HepG2 (cell line): ENCODE data around the gene NPAS2. TPM values are rescaled to one million over a fixed set of nuclear protein-coding genes. Genes with fewer than 3 reads are reported as not detected.
A peak's percentile ranks its signal among the peaks of the same experiment; 100 is the strongest.

ENCODE experiments used
- EED ChIP-seq: sonication (generic); formaldehyde crosslinking; IDR thresholded peaks from 2 replicates; pipeline ENCODE4 v1.5.0; 2020; ENCODE audit warnings: mild to moderate bottlenecking, missing genetic modification reagents
- ELF4 ChIP-seq: sonication (generic); formaldehyde crosslinking; IDR thresholded peaks from 2 replicates; pipeline ENCODE4 v1.5.0; 2020; ENCODE audit warnings: missing genetic modification reagents, mild to moderate bottlenecking, moderate library complexity, borderline replicate concordance
- GRHL1 ChIP-seq: sonication (generic); formaldehyde crosslinking; conservative IDR thresholded peaks from 2 replicates; pipeline ENCODE4 v1.8.0; 2022; ENCODE audit warnings: missing genetic modification reagents
- HDAC6 ChIP-seq: fragments of 200-600 bp; sonication (generic); IDR thresholded peaks from 2 replicates; pipeline ENCODE4 v1.7.0; 2017; ENCODE audit warnings: mild to moderate bottlenecking, antibody characterized with exemption, low read length, low read depth
- KMT2A ChIP-seq: sonication (generic); formaldehyde crosslinking; IDR thresholded peaks from 2 replicates; pipeline ENCODE4 v1.4.0; 2020; ENCODE audit warnings: missing genetic modification reagents
- NFATC3 ChIP-seq: sonication (generic); formaldehyde crosslinking; IDR thresholded peaks from 2 replicates; pipeline ENCODE4 v1.5.1; 2020; ENCODE audit warnings: mild to moderate bottlenecking, missing genetic modification reagents
- NFYC ChIP-seq: IDR thresholded peaks from 2 replicates; pipeline ENCODE4 v1.6.1; 2016; ENCODE audit warnings: missing genetic modification reagents, missing compliant biosample characterization
- RBFOX2 ChIP-seq: fragments of 200-400 bp; formaldehyde crosslinking; IDR thresholded peaks from 2 replicates; pipeline ENCODE4 v1.6.1; 2017; ENCODE audit warnings: low read depth, mild to moderate bottlenecking, low read length
- RBM39 ChIP-seq: fragments of 200-400 bp; formaldehyde crosslinking; IDR thresholded peaks from one replicate; pipeline ENCODE4 v1.6.1; 2018; ENCODE audit warnings: antibody characterized with exemption, mild to moderate bottlenecking, low read depth, low read length; ENCODE audit not compliant: poor library complexity, severe bottlenecking
- SCMH1 ChIP-seq: sonication (generic); formaldehyde crosslinking; IDR thresholded peaks from 2 replicates; pipeline ENCODE4 v1.9.0; 2021; ENCODE audit warnings: missing genetic modification reagents, mild to moderate bottlenecking, borderline replicate concordance
- SIN3B ChIP-seq: fragments of 150-350 bp; IDR thresholded peaks from 2 replicates; pipeline ENCODE4 v1.6.1; 2014; ENCODE audit warnings: low read length
- TRIM24 ChIP-seq: sonication (generic); formaldehyde crosslinking; IDR thresholded peaks from 2 replicates; pipeline ENCODE4 v1.8.0; 2022; ENCODE audit warnings: mild to moderate bottlenecking, missing genetic modification reagents
- ZNF281 ChIP-seq: sonication (generic); formaldehyde crosslinking; IDR thresholded peaks from 2 replicates; pipeline ENCODE4 v1.4.0; 2020; ENCODE audit warnings: missing genetic modification reagents, borderline replicate concordance
- ZNF317 ChIP-seq: sonication (generic); formaldehyde crosslinking; IDR thresholded peaks from 2 replicates; pipeline ENCODE4 v1.5.0; 2020; ENCODE audit warnings: mild to moderate bottlenecking, missing genetic modification reagents
- ZNF784 ChIP-seq: sonication (generic); formaldehyde crosslinking; IDR thresholded peaks from 2 replicates; pipeline ENCODE4 v1.5.1; 2020; ENCODE audit warnings: missing genetic modification reagents, mild to moderate bottlenecking, borderline replicate concordance
- ZNF788 ChIP-seq: sonication (generic); formaldehyde crosslinking; IDR thresholded peaks from 2 replicates; pipeline ENCODE4 v1.5.0; 2020; ENCODE audit warnings: mild to moderate bottlenecking, missing genetic modification reagents, borderline replicate concordance
- polyA plus RNA-seq, 8 experiments: library from polyadenylated mRNA; depleted of rRNA in 3 of 8; stranded (reverse) in 7 of 8; unstranded in 1 of 8; fragments of >200 nt; fragmentation: Illumina TruSeq in 4 of 8; extraction: Trizol in 4 of 8; gene quantifications; 2 replicates each; pipeline versions ENCODE4 v1.2.1 to v1.2.3, GENCODE V29; 2011 to 2016; ENCODE audit warnings: low read depth in 4 of 8, missing spikeins in 1 of 8, mixed read lengths in 1 of 8; ENCODE audit not compliant: insufficient read depth in 1 of 8
- total RNA-seq, 5 experiments: library from RNA; depleted of rRNA; stranded (reverse); fragments of >200 nt; fragmentation: Illumina TruSeq; extraction: Trizol; gene quantifications; 2 replicates each; pipeline ENCODE4 v1.2.3, GENCODE V29; 2016; ENCODE audit warnings: low read depth in 1 of 5
- TF ChIP-seq, protein P1 (sequence below): sonication (generic); formaldehyde crosslinking; IDR thresholded peaks from 2 replicates; pipeline ENCODE4 v1.4.0; 2020; ENCODE audit warnings: missing genetic modification reagents
- TF ChIP-seq, protein P2 (sequence below): sonication (generic); formaldehyde crosslinking; IDR thresholded peaks from 2 replicates; pipeline ENCODE4 v1.5.0; 2020; ENCODE audit warnings: missing genetic modification reagents

NPAS2 gene
- total and polyA plus RNA-seq, 2 of the 13 experiments (the other 11 are each of a cell fraction or from before 2014, with no cell fraction given): 14.8 to 37.5 TPM

DNA sequence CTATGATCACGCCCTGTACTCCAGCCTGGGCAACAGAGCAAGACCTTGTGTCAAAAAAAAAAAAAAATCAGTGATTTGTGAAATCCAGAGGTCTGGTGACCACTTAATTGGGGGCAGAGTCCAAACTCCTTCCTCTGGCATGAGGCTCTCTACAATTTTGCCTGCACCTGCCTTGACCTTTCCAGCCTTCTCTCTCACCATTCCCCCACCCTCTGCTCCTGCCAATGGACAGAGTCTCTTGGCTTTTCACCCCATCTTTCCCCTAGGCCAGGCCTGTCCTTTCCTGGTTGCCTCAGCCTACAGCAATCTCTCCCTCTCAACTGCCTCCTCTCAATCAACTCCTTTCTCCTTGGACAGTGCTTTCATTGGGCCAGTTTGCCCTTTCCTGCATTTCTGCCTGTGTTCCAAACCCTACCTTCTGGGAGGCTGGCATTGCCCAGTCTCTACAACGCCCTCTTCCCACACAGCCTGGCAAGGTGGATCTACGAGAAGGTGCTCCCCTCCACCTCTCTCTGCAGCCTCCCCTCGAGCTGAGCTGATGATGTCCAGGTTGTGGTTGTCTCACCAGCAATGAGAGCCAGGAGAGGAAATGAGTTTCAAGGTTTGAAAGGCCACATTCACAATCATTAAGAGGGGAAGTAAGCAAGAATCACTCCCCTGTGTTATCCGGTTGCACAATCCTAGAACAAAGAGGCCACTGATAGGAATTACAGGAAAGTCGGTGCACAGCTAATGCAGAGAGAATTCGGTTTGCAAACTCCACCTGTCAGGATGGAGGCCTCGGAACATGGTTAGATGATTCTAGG lies 39.5 kb upstream of the NPAS2 start (continued):
- TF ChIP-seq ZNF281 (CRISPR knock-in tag): peak; percentile 69; the same call in 1 of the 2 replicates
- TF ChIP-seq SIN3B: no peak
- TF ChIP-seq SCMH1 (CRISPR knock-in tag): no peak
- TF ChIP-seq ZNF317 (CRISPR knock-in tag): peak; percentile 89
- TF ChIP-seq RBM39: peak; percentile 37
- TF ChIP-seq ZNF788: peak; percentile 69; the same call in 1 of the 2 replicates
- TF ChIP-seq EED (CRISPR knock-in tag): no peak; the same call in 1 of the 2 replicates
- TF ChIP-seq, protein P1, sequence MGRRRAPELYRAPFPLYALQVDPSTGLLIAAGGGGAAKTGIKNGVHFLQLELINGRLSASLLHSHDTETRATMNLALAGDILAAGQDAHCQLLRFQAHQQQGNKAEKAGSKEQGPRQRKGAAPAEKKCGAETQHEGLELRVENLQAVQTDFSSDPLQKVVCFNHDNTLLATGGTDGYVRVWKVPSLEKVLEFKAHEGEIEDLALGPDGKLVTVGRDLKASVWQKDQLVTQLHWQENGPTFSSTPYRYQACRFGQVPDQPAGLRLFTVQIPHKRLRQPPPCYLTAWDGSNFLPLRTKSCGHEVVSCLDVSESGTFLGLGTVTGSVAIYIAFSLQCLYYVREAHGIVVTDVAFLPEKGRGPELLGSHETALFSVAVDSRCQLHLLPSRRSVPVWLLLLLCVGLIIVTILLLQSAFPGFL (CRISPR knock-in tag): no peak
- 0 out of 2 replicates have a peak, but pooled peaks have one; percentile 46 for TF ChIP-seq NFYC (CRISPR knock-in tag)
- TF ChIP-seq HDAC6: no peak
- peak; percentile 74 for TF ChIP-seq RBFOX2
- TF ChIP-seq, protein P2, sequence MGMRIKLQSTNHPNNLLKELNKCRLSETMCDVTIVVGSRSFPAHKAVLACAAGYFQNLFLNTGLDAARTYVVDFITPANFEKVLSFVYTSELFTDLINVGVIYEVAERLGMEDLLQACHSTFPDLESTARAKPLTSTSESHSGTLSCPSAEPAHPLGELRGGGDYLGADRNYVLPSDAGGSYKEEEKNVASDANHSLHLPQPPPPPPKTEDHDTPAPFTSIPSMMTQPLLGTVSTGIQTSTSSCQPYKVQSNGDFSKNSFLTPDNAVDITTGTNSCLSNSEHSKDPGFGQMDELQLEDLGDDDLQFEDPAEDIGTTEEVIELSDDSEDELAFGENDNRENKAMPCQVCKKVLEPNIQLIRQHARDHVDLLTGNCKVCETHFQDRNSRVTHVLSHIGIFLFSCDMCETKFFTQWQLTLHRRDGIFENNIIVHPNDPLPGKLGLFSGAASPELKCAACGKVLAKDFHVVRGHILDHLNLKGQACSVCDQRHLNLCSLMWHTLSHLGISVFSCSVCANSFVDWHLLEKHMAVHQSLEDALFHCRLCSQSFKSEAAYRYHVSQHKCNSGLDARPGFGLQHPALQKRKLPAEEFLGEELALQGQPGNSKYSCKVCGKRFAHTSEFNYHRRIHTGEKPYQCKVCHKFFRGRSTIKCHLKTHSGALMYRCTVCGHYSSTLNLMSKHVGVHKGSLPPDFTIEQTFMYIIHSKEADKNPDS (CRISPR knock-in tag): no peak
- no peak for TF ChIP-seq GRHL1 (CRISPR knock-in tag)
- no peak; the same call in 1 of the 2 replicates for TF ChIP-seq ZNF784 (CRISPR knock-in tag)
- no peak for TF ChIP-seq NFATC3
- peak; percentile 43 for TF ChIP-seq KMT2A (CRISPR knock-in tag)
- peak; percentile 88; the same call in 1 of the 2 replicates for TF ChIP-seq ELF4 (CRISPR knock-in tag)
- TF ChIP-seq TRIM24: peak; percentile 89
